ENCODE data around the gene PLEK.
"Not testable (repeated sequence)": the region's sequence is repeated elsewhere in the genome, so short reads cannot be mapped to it uniquely, and the experiment has no call there.

Gene PLEK

DNA sequence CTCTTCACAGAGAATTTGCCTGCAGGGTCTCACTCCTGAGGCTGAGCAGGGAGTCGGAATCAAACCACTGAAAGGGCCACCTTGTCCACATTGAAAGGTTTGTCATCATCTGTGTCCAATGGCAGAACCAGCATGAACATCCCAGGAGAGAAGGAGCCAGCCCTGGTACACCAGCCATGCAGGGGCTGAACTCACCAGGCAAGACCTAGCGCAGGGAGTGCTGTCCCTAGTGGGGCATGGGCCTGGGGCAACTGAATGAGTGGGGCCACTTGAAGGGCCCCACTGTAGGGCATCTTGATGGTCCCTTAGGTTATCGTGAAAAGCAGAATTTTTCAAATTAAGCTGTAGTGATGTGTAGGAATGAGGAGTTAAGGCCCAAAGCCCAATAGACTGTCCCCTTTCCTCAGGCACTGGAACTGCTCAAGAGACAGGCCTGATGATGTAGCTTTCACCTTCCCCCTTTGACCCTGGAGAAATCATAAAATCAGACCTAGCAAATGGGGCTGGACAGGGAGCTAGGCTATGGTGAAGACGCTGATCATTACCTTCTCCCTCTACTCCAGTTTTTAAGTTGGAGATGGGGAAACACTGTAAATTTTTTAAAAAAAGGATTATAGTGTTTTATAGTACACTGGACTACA, 8.4 kb upstream of the PLEK start:
- DNase-seq = no peak

GRCh38 chr2:68357605-68358337, 7.3 kb upstream of the PLEK start:
- no peak for DNase-seq

DNA sequence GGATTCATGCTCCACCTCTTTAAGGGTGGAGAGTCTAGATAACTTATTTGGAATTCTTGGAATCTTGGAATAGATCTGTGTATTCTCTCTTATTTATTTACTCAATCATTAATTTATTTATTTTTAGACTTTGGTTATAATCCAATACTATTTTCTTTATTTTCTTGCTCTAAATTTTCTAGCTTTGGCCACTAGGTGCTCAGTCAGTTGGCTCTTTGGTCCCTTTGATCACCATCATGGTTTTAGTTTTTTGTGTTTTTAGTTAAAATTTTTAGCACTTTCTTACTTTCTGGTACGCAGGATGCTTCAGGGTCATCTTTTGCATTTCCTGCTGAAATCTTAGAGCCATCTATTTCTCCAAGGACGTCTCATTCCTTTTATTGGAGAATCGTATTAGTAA, 5.2 kb upstream of the PLEK start:
- no peak for DNase-seq

- peak; percentile 78 for DNase-seq
Measured at GRCh38 chr2:68362069-68362468, 3.0 kb upstream of the PLEK start.

- no peak for DNase-seq
Measured at GRCh38 chr2:68362749-68363148, 2.3 kb upstream of the PLEK start.

DNA sequence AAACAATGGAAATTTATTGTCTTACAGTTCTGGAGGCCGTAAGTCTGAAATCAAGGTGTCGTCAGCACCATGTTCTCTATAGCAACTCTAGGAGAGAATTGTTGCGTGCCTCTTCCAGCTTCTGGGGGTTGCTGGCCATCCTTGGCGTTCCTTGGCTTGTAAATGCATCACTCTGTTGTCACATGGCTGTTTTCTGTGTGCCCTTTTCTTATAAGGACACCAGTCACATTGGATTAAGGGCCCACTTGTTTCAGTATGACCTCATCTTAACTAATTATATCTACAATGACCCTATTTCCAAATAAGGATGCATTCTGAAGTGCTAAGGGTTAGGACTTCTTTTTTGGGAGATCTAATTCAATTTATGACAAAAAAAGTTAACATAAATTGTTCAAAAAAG, 1.4 kb upstream of the PLEK start:
- no peak for DNase-seq

- no peak for DNase-seq
Measured at GRCh38 chr2:68366083-68366560, 1.0 kb downstream of the PLEK start.

- DNase-seq = no peak
Measured at GRCh38 chr2:68367953-68368653, 3.0 kb downstream of the PLEK start.

GRCh38 chr2:68368654-68369336, 3.7 kb downstream of the PLEK start:
- DNase-seq = no peak

DNA sequence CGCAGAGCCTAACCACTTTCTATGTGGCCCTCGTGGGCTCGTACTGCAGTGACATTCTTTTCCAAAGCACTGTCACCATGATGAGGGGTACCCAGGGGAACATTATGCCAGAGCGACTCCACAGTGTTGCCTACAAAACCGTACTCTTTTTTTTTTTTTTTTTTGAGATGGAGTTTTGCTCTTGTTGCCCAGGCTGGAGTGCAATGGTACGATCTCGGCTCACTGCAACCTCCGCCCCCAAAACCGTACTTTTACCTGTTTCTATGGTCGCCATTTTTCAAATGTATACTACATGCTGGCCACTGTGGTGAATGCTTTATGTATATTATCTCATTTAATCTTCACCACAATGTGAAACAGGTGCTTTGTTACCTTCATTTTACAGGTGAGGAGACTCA, 4.3 kb downstream of the PLEK start:
- no peak for DNase-seq

DNA sequence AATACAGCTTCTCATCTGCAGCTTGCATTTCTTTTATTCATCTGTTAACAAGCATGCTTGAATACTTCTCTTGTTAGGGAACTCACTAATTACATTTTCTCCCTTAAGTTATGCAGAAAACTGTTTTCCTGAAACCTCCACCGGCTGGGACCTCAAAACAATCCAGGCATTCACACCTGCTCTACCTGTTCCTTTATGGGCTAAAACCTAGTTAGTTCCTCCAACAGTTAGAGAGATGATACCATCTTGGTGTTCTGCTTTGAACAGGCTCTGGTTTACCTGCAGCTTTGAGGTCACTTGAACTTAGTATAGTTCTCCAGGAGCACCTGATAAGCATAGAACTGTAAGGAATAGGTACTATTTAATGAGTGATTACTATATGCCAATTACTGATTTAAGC, 6.1 kb downstream of the PLEK start:
- DNase-seq = no peak

GRCh38 chr2:68371581-68371980, 6.5 kb downstream of the PLEK start:
- DNase-seq = no peak

DNA sequence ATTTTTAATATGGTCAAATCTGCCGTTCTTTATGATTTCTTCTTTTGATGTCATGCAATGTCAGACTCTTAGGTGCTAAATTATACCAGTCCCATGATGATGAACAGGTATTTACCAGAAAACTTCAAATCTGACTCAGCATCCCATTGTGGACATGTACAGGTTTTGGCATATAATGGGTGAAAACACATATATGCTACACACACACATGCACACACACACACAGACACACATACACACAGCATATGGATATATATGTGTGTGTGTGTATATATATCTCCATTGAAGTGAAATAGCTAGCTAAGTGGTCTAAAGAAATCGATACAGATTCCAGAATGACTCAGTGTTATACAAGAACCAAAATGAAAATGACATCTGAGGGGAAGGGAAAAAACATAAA, 7.4 kb downstream of the PLEK start:
- no peak for DNase-seq

DNA sequence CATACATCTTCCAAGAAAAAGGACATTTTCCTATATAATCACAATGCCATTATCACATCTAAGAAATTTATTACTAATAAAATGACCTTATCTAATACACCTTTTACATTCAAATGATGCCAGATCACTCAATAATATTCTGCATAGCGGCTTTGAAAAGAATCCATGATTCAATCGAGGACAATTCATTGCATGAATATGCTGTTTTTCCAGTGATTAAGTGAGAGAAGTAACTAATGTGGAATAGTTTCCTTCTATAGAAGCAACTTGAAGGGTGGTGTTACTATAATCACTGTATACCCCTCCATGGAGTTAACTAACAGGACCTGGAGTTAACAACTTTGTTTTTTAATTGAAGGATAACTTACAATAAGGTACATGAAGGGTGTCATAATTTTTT, 9.1 kb downstream of the PLEK start:
- DNase-seq = no peak

- DNase-seq = no peak
Measured at GRCh38 chr2:68375582-68375981, 10.5 kb downstream of the PLEK start.

GRCh38 chr2:68377137-68377780, 12.2 kb downstream of the PLEK start:
- DNase-seq = no peak

- DNase-seq = not testable (repeated sequence)
Measured at GRCh38 chr2:68378779-68379178, 13.7 kb downstream of the PLEK start.

GRCh38 chr2:68379184-68379708, 14.2 kb downstream of the PLEK start:
- no peak for DNase-seq

DNA sequence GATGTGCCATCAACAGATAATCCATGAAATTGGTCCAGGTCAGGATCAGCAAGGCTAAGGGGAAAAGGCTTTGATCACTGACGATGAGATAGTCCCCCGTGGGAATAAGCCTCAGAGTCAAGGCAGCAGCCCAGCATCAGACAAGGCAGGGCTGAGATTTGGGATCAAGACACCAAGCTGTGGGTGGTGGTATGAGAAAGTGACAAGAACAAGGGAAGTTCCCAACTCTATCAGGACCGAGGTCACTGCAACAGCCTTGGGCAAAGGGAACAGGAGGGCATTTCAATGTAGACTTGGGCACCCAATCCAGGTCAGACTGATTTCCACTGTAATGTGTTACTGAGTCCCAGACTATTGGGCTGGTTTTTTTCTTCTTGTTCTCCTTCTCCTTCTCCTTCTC, 18.7 kb downstream of the PLEK start:
- no peak for DNase-seq

DNA sequence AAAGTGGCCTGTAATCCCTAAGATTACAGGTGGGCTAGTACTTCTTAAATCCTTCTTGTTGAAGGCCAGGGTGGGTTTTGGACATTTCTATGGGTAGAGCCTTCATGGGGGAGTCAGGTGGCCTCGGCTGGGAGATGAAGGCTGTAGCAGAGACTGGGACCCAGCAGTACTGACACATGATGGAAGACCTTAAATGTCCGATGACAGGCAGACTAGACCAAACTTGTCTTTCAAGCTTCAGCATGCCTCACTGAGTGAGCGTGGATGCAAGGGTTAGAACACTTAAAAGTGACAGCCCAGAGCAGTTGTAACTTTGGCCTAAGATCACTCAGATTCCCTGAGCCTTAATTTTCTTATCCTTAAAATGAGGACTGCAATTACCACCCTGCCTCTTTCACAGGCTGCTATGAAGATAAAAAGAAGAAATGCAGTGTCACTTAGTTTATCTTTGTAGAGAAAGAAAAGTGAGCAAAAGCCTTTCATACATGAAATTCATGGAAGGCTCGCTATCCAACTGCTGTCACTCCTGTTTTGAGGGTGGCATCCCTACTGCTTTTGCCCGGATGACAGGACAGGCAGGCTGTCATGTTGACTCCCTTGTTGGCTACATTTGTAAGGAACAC, 19.5 kb downstream of the PLEK start:
- no peak for DNase-seq

GRCh38 chr2:68385220-68385906, 20.3 kb downstream of the PLEK start:
- no peak for DNase-seq

DNA sequence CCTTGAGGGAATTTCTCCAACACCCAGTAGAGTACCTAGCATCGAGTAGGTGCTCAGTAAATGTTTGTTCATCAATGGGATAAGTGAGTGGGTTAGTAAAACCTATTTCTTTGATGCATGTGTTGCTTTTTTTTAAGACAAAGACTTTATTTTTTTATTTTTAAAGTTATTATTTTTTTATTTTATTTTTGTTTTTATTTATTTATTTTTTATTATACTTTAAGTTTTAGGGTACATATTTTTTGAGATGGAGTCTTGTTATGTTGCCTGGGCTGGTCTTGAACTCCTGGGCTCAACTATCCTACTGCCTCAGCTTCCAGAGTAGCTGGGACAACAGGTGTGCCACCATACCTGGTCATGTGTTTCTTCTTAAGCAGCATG, 20.8 kb downstream of the PLEK start:
- no peak for DNase-seq

Measured in activated CD4-positive, alpha-beta T cell treated with anti-CD3 and anti-CD28 coated beads, Interleukin-2, amount 50 U/mL, for 1 hour (primary cell).